HepG2 (cell line): ENCODE results near the gene MAFF. TPM values are rescaled to one million over a fixed set of nuclear protein-coding genes. Genes with fewer than 3 reads are reported as not detected.

Source experiments
- BRCA1 ChIP-seq: sonication (generic); formaldehyde crosslinking; IDR thresholded peaks from 2 replicates; pipeline ENCODE4 v1.4.0; 2020; ENCODE audit warnings: missing genetic modification reagents
- EEA1 ChIP-seq: sonication (generic); formaldehyde crosslinking; IDR thresholded peaks from 2 replicates; pipeline ENCODE4 v1.5.1; 2020; ENCODE audit warnings: mild to moderate bottlenecking, missing genetic modification reagents, borderline replicate concordance
- FLYWCH1 ChIP-seq: sonication (generic); formaldehyde crosslinking; IDR thresholded peaks from 2 replicates; pipeline ENCODE4 v1.8.1; 2023; ENCODE audit warnings: mild to moderate bottlenecking, missing genetic modification reagents
- FOXP1 ChIP-seq, 2 experiments: fragments of 450-650 bp in 1 of 2; IDR thresholded peaks; 2 replicates each; pipeline ENCODE4 v1.6.1; 2017 to 2018; ENCODE audit warnings: antibody characterized with exemption in 1 of 2
- GMEB1 ChIP-seq: sonication (generic); formaldehyde crosslinking; IDR thresholded peaks from 2 replicates; pipeline ENCODE4 v1.5.1; 2020; ENCODE audit warnings: missing genetic modification reagents, mild to moderate bottlenecking, borderline replicate concordance
- KLF11 ChIP-seq: IDR thresholded peaks from 2 replicates; pipeline ENCODE4 v1.6.1; 2016; ENCODE audit warnings: missing compliant biosample characterization
- PATZ1 ChIP-seq: sonication (generic); formaldehyde crosslinking; IDR thresholded peaks from 2 replicates; pipeline ENCODE4 v1.4.0; 2020; ENCODE audit warnings: missing genetic modification reagents
- RBFOX2 ChIP-seq: fragments of 200-400 bp; formaldehyde crosslinking; IDR thresholded peaks from 2 replicates; pipeline ENCODE4 v1.6.1; 2017; ENCODE audit warnings: low read depth, mild to moderate bottlenecking, low read length
- SMARCE1 ChIP-seq: fragments of 450-650 bp; IDR thresholded peaks from 2 replicates; pipeline ENCODE4 v1.6.1; 2017; ENCODE audit warnings: borderline replicate concordance
- SNRNP70 ChIP-seq: fragments of 200-400 bp; formaldehyde crosslinking; IDR thresholded peaks from 2 replicates; pipeline ENCODE4 v1.6.1; 2017; ENCODE audit warnings: mild to moderate bottlenecking, low read depth, low read length, moderate library complexity
- SRF ChIP-seq: IDR thresholded peaks from 2 replicates; pipeline ENCODE4 v1.6.1; 2011; ENCODE audit warnings: mild to moderate bottlenecking, low read depth, low read length, moderate library complexity
- SRSF4 ChIP-seq: fragments of 200-400 bp; formaldehyde crosslinking; IDR thresholded peaks from one replicate; pipeline ENCODE4 v1.6.1; 2018; ENCODE audit warnings: mild to moderate bottlenecking, low read depth, low read length, moderate library complexity; ENCODE audit not compliant: poor library complexity, severe bottlenecking
- SRY ChIP-seq: sonication (generic); formaldehyde crosslinking; IDR thresholded peaks from 2 replicates; pipeline ENCODE4 v1.8.0; 2022; ENCODE audit warnings: mild to moderate bottlenecking, missing genetic modification reagents
- ZBED4 ChIP-seq: sonication (generic); formaldehyde crosslinking; IDR thresholded peaks from 2 replicates; pipeline ENCODE4 v1.4.0; 2020; ENCODE audit warnings: missing genetic modification reagents, borderline replicate concordance
- ZNF326 ChIP-seq: sonication (generic); formaldehyde crosslinking; IDR thresholded peaks from 2 replicates; pipeline ENCODE4 v1.4.0; 2020; ENCODE audit warnings: missing genetic modification reagents, borderline replicate concordance
- ZNF33A ChIP-seq: sonication (generic); formaldehyde crosslinking; IDR thresholded peaks from 2 replicates; pipeline ENCODE4 v1.5.1; 2020; ENCODE audit warnings: missing genetic modification reagents, mild to moderate bottlenecking, moderate library complexity, borderline replicate concordance
- polyA plus RNA-seq, 8 experiments: library from polyadenylated mRNA; depleted of rRNA in 3 of 8; stranded (reverse) in 7 of 8; unstranded in 1 of 8; fragments of >200 nt; fragmentation: Illumina TruSeq in 4 of 8; extraction: Trizol in 4 of 8; gene quantifications; 2 replicates each; pipeline versions ENCODE4 v1.2.1 to v1.2.3, GENCODE V29; 2011 to 2016; ENCODE audit warnings: low read depth in 4 of 8, missing spikeins in 1 of 8, mixed read lengths in 1 of 8; ENCODE audit not compliant: insufficient read depth in 1 of 8
- total RNA-seq, 5 experiments: library from RNA; depleted of rRNA; stranded (reverse); fragments of >200 nt; fragmentation: Illumina TruSeq; extraction: Trizol; gene quantifications; 2 replicates each; pipeline ENCODE4 v1.2.3, GENCODE V29; 2016; ENCODE audit warnings: low read depth in 1 of 5
- TF ChIP-seq, protein P1 (sequence below): sonication (generic); formaldehyde crosslinking; IDR thresholded peaks from 2 replicates; pipeline ENCODE4 v1.5.0; 2020; ENCODE audit warnings: mild to moderate bottlenecking, missing genetic modification reagents

The MAFF gene
- total and polyA plus RNA-seq, 2 of the 13 experiments (the other 11 are each of a cell fraction or from before 2014, with no cell fraction given): 5.4 to 14.3 TPM

DNA sequence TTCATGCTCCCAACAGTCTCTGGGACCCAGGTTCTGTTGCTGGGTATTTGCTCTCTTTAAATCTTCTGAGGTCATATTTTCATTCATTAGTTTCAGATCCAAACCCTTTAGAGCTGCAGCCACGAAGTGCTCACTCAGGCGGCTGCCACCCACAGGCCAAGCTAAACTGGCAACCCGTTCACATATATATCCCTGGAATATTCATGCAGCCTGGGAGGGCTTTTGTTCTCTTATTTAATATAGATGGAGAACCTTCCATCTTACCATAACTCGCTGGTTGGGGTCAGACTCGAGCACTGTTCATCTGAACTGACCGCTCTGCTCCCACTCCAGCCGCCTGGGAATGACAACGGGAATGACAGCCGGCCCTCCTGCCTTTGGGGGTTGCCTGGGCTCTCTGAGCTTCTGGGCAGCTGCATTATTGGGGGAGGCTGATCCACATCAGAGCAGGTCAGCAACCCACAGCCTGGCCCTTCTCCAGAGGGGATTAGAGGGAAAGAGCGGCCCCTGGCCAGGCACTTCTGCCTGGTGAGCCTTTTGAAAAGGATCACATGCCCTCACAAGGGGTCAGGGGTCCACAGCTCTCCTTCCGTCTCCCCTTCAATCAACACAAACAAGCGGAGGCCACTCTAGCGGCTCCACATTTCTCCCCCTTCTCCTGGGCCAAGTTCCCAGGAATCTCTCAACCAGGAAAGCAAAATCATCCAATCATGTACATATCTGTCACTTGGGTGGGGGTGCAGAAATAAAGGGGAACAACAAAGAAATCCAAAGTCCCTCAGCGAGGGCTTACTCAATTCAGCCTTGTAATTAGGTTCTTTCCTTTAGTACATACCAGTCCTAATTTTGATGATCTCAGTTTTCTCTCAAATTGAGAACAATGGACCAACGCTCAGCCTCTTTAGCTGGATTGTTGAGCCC lies 59.2 kb downstream of the MAFF start (continued):
- TF ChIP-seq GMEB1 (CRISPR knock-in tag) (no peak), RBFOX2 (no peak), ZBED4 (CRISPR knock-in tag) (no peak), FOXP1 (IDR thresholded peaks at IDR 0.05) (no peak), FOXP1 (CRISPR knock-in tag; IDR thresholded peaks at IDR 0.05) (peak; percentile 17; the same call in 1 of the 2 replicates), BRCA1 (no peak), ZNF33A (CRISPR knock-in tag) (no peak), FLYWCH1 (CRISPR knock-in tag) (no peak), PATZ1 (CRISPR knock-in tag) (no peak), SMARCE1 (no peak), SRY (0 out of 2 replicates have a peak, but pooled peaks have one; percentile 6), KLF11 (CRISPR knock-in tag) (no peak), ZNF326 (CRISPR knock-in tag) (no peak), SRF (no peak), SNRNP70 (no peak), EEA1 (CRISPR knock-in tag) (no peak), SRSF4 (no peak)
- TF ChIP-seq, protein P1, sequence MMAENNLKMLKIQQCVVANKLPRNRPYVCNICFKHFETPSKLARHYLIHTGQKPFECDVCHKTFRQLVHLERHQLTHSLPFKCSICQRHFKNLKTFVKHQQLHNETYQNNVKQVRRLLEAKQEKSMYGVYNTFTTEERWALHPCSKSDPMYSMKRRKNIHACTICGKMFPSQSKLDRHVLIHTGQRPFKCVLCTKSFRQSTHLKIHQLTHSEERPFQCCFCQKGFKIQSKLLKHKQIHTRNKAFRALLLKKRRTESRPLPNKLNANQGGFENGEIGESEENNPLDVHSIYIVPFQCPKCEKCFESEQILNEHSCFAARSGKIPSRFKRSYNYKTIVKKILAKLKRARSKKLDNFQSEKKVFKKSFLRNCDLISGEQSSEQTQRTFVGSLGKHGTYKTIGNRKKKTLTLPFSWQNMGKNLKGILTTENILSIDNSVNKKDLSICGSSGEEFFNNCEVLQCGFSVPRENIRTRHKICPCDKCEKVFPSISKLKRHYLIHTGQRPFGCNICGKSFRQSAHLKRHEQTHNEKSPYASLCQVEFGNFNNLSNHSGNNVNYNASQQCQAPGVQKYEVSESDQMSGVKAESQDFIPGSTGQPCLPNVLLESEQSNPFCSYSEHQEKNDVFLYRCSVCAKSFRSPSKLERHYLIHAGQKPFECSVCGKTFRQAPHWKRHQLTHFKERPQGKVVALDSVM: no peak
